Esophagus squamous epithelium (tissue), 5 donors: ENCODE measurements around the gene CSRNP3. TPM values are rescaled to one million over a fixed set of nuclear protein-coding genes. Genes with fewer than 3 reads are reported as not detected.

Source experiments
- DNase-seq: peaks from one replicate; lab custom pipeline; 2025; lab: John Stamatoyannopoulos, UW
- H3K27ac ChIP-seq, 4 donors: fragments of 200-600 bp; sonication (generic); one replicate each; pipeline ENCODE4 v1.5.1; 2016 to 2019; ENCODE audit warnings: mild to moderate bottlenecking in 1 of 4
- H3K27me3 ChIP-seq, 4 donors: fragments of 200-600 bp; sonication (generic); 1 replicate in 3 of 4; 2 replicates in 1 of 4; pipeline versions ENCODE4 v1.5.1 to v1.6.0; 2017 to 2021; ENCODE audit warnings: antibody characterized with exemption in 1 of 4
- H3K36me3 ChIP-seq, 3 donors: fragments of 200-600 bp; sonication (generic); one replicate each; pipeline ENCODE4 v1.5.1; 2016 to 2019
- H3K4me1 ChIP-seq, 3 donors: fragments of 200-600 bp; sonication (generic); one replicate each; pipeline ENCODE4 v1.5.1; 2017 to 2019
- H3K4me3 ChIP-seq, 4 donors: fragments of 200-600 bp; sonication (generic); 1 replicate in 3 of 4; 2 replicates in 1 of 4; pipeline ENCODE4 v1.5.1; 2016 to 2019; ENCODE audit warnings: mild to moderate bottlenecking in 2 of 4, moderate library complexity in 1 of 4
- H3K9me3 ChIP-seq, 3 donors: fragments of 200-600 bp; sonication (generic); one replicate each; pipeline ENCODE4 v1.5.1; 2016 to 2019
- CTCF ChIP-seq, 6 experiments: fragments of 450-650 bp in 4 of 6; fragments of 200-600 bp in 2 of 6; sonication (generic) in 2 of 6; IDR thresholded peaks; one replicate each; pipeline ENCODE4 v1.5.1; 2016 to 2019; ENCODE audit warnings: antibody characterized with exemption in 6 of 6, mild to moderate bottlenecking in 4 of 6, moderate library complexity in 4 of 6
- POLR2A ChIP-seq, 4 donors: fragments of 450-650 bp; IDR thresholded peaks; one replicate each; pipeline ENCODE4 v1.6.1; 2017; ENCODE audit warnings: antibody characterized with exemption in 4 of 4, mild to moderate bottlenecking in 4 of 4, moderate library complexity in 3 of 4
- WGBS, 2 donors: methylation state at CpG; one replicate each; pipeline ENCODE4 v1.1.5; 2018; 5-methylcytosine and 5-hydroxymethylcytosine counted together
- intact Hi-C: fragments of 100-400 bp; cut with DNase I; formaldehyde crosslinking; loops from one replicate; pipeline ENCODE4 v1.15.0; 2022
- total RNA-seq, 4 donors: library from RNA; depleted of rRNA; stranded (reverse); fragments of >200 nt; gene quantifications; one replicate each; pipeline ENCODE4 v1.1.0, GENCODE V29; 2016
- donor health status: DM: yes; HTN: yes; CAD: no.

The CSRNP3 gene
- total RNA-seq, 4 donors from 2014 or later: 0.57 to 1.5 (median 0.81) TPM

GRCh38 chr2:165499131-165499530 lies 29.6 kb downstream of the CSRNP3 start:
- Histone ChIP-seq H3K4me3 (no peak overlapping the region), H3K4me1 (no peaks in the 10 kb centered on the region), H3K27me3 (no peaks in the 10 kb centered on the region), H3K9me3 (no peaks in the 10 kb centered on the region), H3K36me3 (no peaks in the 10 kb centered on the region), H3K27ac (no peak overlapping the region)
- WGBS, 2 donors: 73 to 83% methylated on average over 3 of the region's 3 CpGs
- no peak for DNase-seq
- TF ChIP-seq CTCF (IDR thresholded peaks at IDR 0.05): no peak
- no peak for TF ChIP-seq POLR2A (IDR thresholded peaks at IDR 0.05)
- intact Hi-C loops: no loop called here

GRCh38 chr2:165500001-165500400 lies 30.5 kb downstream of the CSRNP3 start:
- 85 to 91% methylated on average over 2 of the region's 2 CpGs for WGBS, 2 donors
- Histone ChIP-seq H3K27ac (no peak overlapping the region), H3K36me3 (no peaks in the 10 kb centered on the region), H3K27me3 (no peaks in the 10 kb centered on the region), H3K4me3 (no peak overlapping the region), H3K4me1 (no peaks in the 10 kb centered on the region), H3K9me3 (no peaks in the 10 kb centered on the region)
- TF ChIP-seq CTCF (IDR thresholded peaks at IDR 0.05) (no peak), POLR2A (IDR thresholded peaks at IDR 0.05) (no peak)
- DNase-seq: no peak
- intact Hi-C loops: no loop called here

- no peaks in the 10 kb centered on the region for H3K36me3 ChIP-seq
- intact Hi-C loops: no loop called here
- H3K27me3 ChIP-seq: no peaks in the 10 kb centered on the region
- H3K27ac ChIP-seq: no peak overlapping the region
- no peak for DNase-seq
- TF ChIP-seq CTCF (IDR thresholded peaks at IDR 0.05) (no peak), POLR2A (IDR thresholded peaks at IDR 0.05) (no peak)
- H3K4me1 ChIP-seq: no peaks in the 10 kb centered on the region
- H3K9me3 ChIP-seq: no peaks in the 10 kb centered on the region
- H3K4me3 ChIP-seq: no peak overlapping the region
Measured at GRCh38 chr2:165500816-165501215, 31.3 kb downstream of the CSRNP3 start.

- no peak for TF ChIP-seq POLR2A (IDR thresholded peaks at IDR 0.05)
- no peak for TF ChIP-seq CTCF (IDR thresholded peaks at IDR 0.05)
- Histone ChIP-seq H3K36me3 (no peaks in the 10 kb centered on the region), H3K4me1 (no peaks in the 10 kb centered on the region), H3K9me3 (no peaks in the 10 kb centered on the region), H3K27me3 (no peaks in the 10 kb centered on the region), H3K4me3 (no peak overlapping the region), H3K27ac (no peak overlapping the region)
- intact Hi-C loops: no loop called here
- no peak for DNase-seq
- WGBS, 2 donors: 67 to 85% methylated on average over 3 of the region's 3 CpGs
Measured at GRCh38 chr2:165505514-165505913, 36.0 kb downstream of the CSRNP3 start.

- no peaks in the 10 kb centered on the region for H3K9me3 ChIP-seq
- TF ChIP-seq POLR2A (IDR thresholded peaks at IDR 0.05) (no peak), CTCF (IDR thresholded peaks at IDR 0.05) (no peak)
- intact Hi-C loops: no loop called here
- no peak for DNase-seq
- no peak overlapping the region for H3K27ac ChIP-seq
- no peaks in the 10 kb centered on the region for H3K36me3 ChIP-seq
- H3K4me3 ChIP-seq: no peak overlapping the region
- no peaks in the 10 kb centered on the region for H3K4me1 ChIP-seq
- no peaks in the 10 kb centered on the region for H3K27me3 ChIP-seq
Measured at GRCh38 chr2:165508927-165509326, 39.4 kb downstream of the CSRNP3 start.
